Cardiac fibroblast (primary cell): Measurements from ENCODE around the gene KRT37.
"Not testable (repeated sequence)": the region's sequence is repeated elsewhere in the genome, so short reads cannot be mapped to it uniquely, and the experiment has no call there.

Experiments used
- DNase-seq, 2 donors: peaks; one replicate each; pipeline versions ENCODE4 v3.0.0 to v3.0.0-alpha.2; 2010; ENCODE audit warnings: low read depth in 2 of 2
- H3K4me3 ChIP-seq, 2 donors: replicated peaks in 1 of 2; 1 replicate in 1 of 2; 2 replicates in 1 of 2; pipeline ENCODE4 v1.5.1; 2011; ENCODE audit warnings: low read depth in 2 of 2, low read length in 2 of 2, mild to moderate bottlenecking in 2 of 2, moderate library complexity in 1 of 2
- CTCF ChIP-seq: IDR thresholded peaks from one replicate; pipeline ENCODE4 v1.5.1; 2011; ENCODE audit warnings: low read depth, mild to moderate bottlenecking, low read length, inconsistent platforms

KRT37 gene

DNA sequence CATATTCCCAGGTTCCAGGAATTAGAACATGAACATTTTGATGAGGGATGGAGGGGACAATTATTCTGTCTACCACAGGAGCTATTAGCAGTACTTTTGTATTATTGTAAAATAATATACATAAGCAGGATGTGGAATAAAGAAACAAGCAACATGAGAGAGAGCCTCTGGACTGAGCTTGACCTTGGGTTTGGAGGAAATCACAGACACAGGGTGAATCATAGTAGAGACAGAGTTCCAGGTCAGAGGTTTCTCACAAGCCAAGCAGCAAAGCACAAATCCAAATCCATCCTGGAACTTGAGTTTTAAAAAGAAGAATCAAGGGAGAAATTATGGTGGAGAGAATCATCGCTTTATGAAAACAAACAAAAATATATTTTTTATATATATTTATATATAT, 32.1 kb downstream of the KRT37 start:
- TF ChIP-seq CTCF = no peak
- peak in 1 of 2 donors; percentile 50 for DNase-seq
- no peak overlapping the region for H3K4me3 ChIP-seq

DNA sequence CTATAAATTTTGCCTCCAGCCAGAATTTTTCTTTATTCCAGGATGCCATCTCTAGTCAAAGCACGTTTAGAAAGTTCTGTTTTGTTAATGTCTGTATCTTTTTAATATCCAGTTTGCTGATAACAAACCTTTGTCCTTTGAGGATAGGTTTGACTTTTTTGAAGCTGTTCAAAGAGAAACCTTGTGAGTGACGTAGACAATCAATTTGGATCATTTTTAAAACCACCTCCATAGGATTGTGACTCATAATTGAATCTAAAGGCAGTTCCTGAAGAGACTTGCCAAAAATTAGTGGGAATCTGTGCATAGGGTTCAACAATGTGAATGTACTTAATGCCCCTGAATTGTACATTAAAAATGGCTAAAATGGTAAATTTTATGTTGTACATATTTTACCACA, 32.9 kb downstream of the KRT37 start:
- TF ChIP-seq CTCF = no peak
- no peak for DNase-seq
- no peak overlapping the region for H3K4me3 ChIP-seq

DNA sequence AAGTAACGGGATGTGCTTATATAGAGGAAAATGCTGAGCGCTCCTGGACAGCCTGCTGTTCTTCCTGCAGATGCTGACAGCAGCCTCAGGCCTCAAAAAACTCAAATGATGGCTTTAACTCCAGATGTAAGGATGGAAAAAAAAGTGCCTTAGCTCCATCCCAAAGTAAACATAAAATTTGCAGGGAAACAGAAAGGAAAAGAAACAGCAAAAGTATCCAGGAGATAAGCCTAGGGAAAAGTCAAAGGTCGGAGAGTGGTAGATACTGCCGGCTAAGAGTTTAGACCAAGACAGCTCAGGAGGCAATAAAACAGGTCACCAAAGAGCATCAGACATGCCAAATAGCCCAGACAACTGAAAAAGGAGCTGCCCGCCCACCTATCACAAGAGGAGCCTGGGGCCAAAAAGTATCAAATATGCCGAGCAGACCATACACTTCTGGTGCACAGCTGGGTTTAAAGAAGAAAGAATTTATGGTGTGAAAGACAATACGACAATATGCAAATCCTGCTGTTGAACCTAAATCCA, 33.9 kb downstream of the KRT37 start:
- H3K4me3 ChIP-seq = no peak overlapping the region
- no peak for DNase-seq
- no peak for TF ChIP-seq CTCF

GRCh38 chr17:41387670-41388069, 36.7 kb downstream of the KRT37 start:
- TF ChIP-seq CTCF = no peak
- H3K4me3 ChIP-seq = no peak overlapping the region
- DNase-seq = no peak

GRCh38 chr17:41386227-41386626, 38.2 kb downstream of the KRT37 start:
- TF ChIP-seq CTCF = no peak
- DNase-seq = no peak
- no peak overlapping the region for H3K4me3 ChIP-seq

DNA sequence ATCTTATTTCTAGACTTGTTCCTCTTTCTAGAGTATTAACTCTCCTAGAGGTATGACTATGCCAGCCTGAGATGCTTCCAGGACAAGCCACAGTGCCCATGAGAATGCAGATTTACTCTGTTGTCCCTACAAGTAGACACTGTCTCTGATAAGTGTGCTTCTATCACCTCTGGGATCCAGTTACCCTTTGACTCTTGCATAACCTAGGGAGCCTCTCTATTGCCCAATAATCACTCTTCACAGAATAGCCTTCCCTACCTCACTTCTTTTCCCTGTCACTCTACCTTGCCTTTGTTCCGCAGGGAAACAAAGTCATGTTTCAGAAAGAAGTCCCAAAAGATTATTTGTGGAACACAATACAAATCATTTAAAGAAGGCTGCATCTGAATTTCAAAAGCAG, 40.7 kb downstream of the KRT37 start:
- H3K4me3 ChIP-seq = no peak overlapping the region
- no peak for DNase-seq
- TF ChIP-seq CTCF = no peak

DNA sequence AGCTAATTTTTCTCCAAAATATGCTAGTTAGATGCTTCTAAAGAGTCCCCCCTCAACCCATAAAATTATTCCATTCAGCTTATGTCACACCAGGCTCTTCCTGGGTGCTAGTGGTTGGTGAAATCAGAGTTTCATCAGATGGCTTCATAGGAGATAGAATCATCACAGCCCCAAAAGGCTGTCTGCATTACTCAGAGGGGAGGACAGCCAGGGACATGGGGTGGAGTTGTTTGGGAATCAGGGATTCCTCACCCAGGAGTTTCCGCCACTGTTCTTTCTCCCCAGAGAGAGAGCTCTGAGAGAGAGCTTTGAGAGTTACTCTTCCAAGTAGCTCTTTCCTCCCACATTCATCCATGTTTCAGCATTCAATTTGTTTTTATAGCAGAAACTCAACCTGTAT, 42.0 kb downstream of the KRT37 start:
- TF ChIP-seq CTCF = no peak
- peak in 1 of 2 donors; percentile 83 for DNase-seq
- H3K4me3 ChIP-seq = no peak overlapping the region

DNA sequence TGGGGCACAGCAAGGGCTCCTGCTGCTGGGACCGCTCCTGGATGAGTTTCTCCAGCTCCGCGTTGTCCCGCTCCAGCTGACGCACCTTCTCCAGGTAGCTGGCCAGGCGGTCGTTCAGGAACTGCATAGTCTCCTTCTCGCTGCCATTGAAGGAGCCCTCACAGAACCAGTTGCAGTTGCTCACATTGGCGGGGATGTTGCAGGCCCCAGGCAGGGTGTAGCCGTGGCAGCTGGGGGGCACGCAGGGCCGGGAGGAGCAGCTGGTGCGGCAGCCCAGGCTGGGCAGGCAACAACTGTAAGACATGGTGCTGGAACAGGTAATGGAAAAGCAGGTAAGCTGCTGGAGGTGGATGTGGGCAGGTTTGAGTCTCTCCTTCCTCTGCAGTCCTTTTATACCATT, 42.4 kb downstream of the KRT37 start, which contains the start of gene KRT34:
Gene KRT34 (minus strand): TSS at position 364 of the 400 bp plus-strand sequence. CDS start 60 bp downstream, at position 304.
- not testable (repeated sequence) for DNase-seq, H3K4me3 ChIP-seq

DNA sequence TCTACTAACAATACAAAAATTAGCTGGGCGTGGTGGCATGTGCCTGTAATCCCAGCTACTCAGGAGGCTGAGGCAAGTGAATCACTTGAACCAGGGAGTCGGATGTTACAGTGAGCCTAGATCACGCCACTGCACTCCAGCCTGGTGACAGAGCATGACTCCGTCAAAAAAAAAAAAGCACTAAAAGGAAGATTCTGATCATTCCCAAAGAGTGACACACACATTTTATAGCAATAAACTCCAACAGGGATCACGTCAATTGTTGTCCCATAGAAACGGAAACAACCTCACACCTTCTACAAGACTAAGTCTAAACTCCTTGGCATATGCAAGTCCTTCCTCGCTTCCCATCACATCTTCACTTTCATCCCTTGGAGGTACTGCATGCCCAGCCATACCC, 44.3 kb downstream of the KRT37 start:
- not testable (repeated sequence) for H3K4me3 ChIP-seq
- DNase-seq = peak in 1 of 2 donors; percentile 88
